K562 (cell line): ENCODE results near the gene HOXD12. TPM values are rescaled to one million over a fixed set of nuclear protein-coding genes. Genes with fewer than 3 reads are reported as not detected.

ENCODE experiments used
- ATAC-seq: fragments of 200-7000 bp; cut with Tn5 transposase; 3 replicates; pipeline ENCODE4 v1.9.1; 2020; ENCODE audit warnings: moderate library complexity
- BruUV-seq: library from RNA; stranded (reverse); fragments of 400-500 nt; replicated peaks from 2 replicates; lab custom pipeline; 2021; lab: Mats Ljungman, UMichigan
- CTCF ChIA-PET: fragments of 300-600 bp; formaldehyde crosslinking; extraction: SDS; loops from one replicate; lab custom pipeline; 2021; ENCODE audit warnings: low intra/inter-chr PET ratio; lab: Yijun Ruan, JAX
- POLR2A ChIA-PET: fragments of 300-600, 350-650 bp; sonication (Branson Sonifier 250); formaldehyde crosslinking; extraction: SDS; loops from one replicate; lab custom pipeline; 2021; ENCODE audit warnings: antibody characterized with exemption, inconsistent platforms; lab: Yijun Ruan, JAX
- DNase-seq, 4 experiments: peaks; one replicate each; pipeline versions ENCODE4 v3.0.0 to v3.0.0-alpha.2; 2011 to 2018; ENCODE audit warnings: low spot score in 3 of 4, mixed read lengths in 3 of 4; ENCODE audit errors: extremely low read depth in 1 of 4
- FAIRE-seq: peaks from 2 replicates; lab custom pipeline; 2011; peaks lifted over from hg19 to GRCh38; lab: Jason Lieb, UNC
- H2AFZ ChIP-seq: 2 replicates; pipeline ENCODE4 v1.6.0; 2011; ENCODE audit warnings: low read depth, low read length, control low read depth, inconsistent platforms
- H3K27ac ChIP-seq: fragments of 200-600 bp; 3 replicates; pipeline ENCODE4 v1.8.0; 2011; ENCODE audit warnings: low read depth, mild to moderate bottlenecking, control low read depth, inconsistent platforms, low read length, moderate library complexity, mixed read lengths; ENCODE audit errors: extremely low read depth
- H3K27me3 ChIP-seq, 2 experiments: fragments of 300-600 bp in 1 of 2; 2 replicates in 1 of 2; 3 replicates in 1 of 2; pipeline versions ENCODE4 v1.6.0 to v1.8.0; 2011; ENCODE audit warnings: inconsistent platforms in 2 of 2, low read length in 2 of 2, mild to moderate bottlenecking in 1 of 2, mixed read lengths in 1 of 2, moderate library complexity in 1 of 2; ENCODE audit not compliant: control insufficient read depth in 2 of 2, insufficient read depth in 2 of 2
- H3K36me3 ChIP-seq: fragments of 300-600 bp; 3 replicates; pipeline ENCODE4 v1.8.0; 2011; ENCODE audit warnings: mild to moderate bottlenecking, low read length, inconsistent platforms; ENCODE audit not compliant: control insufficient read depth, insufficient read depth
- H3K4me1 ChIP-seq, 2 experiments: fragments of 200-600 bp in 1 of 2; replicated peaks in 1 of 2; 2 replicates in 1 of 2; 3 replicates in 1 of 2; pipeline versions ENCODE4 v1.5.1 to v1.8.0; 2011; ENCODE audit warnings: inconsistent platforms in 2 of 2, low read length in 2 of 2, mild to moderate bottlenecking in 1 of 2, mixed read lengths in 1 of 2, moderate library complexity in 1 of 2; ENCODE audit not compliant: control insufficient read depth in 2 of 2, insufficient read depth in 2 of 2
- H3K4me2 ChIP-seq: 2 replicates; pipeline ENCODE4 v1.6.1; 2011; ENCODE audit warnings: low read length, control low read depth, inconsistent platforms, mixed read lengths; ENCODE audit not compliant: insufficient read depth
- H3K4me3 ChIP-seq: fragments of 200-600 bp; sonication (generic), shearing (Covaris generic); 2 replicates; pipeline ENCODE4 v1.5.1; 2016; ENCODE audit warnings: control low read depth, inconsistent platforms
- H3K79me2 ChIP-seq: fragments of 200-600 bp; 3 replicates; pipeline ENCODE4 v1.8.0; 2011; ENCODE audit warnings: low read length, inconsistent platforms; ENCODE audit not compliant: control insufficient read depth, insufficient read depth
- H3K9ac ChIP-seq, 2 experiments: 2 replicates each; pipeline versions ENCODE4 v1.6.0 to v1.6.1; 2011; ENCODE audit warnings: low read depth in 2 of 2, low read length in 2 of 2, control low read depth in 1 of 2, inconsistent platforms in 1 of 2, mild to moderate bottlenecking in 1 of 2, mixed read lengths in 1 of 2; ENCODE audit not compliant: insufficient read depth in 1 of 2
- H3K9me1 ChIP-seq: one replicate; pipeline ENCODE4 v1.6.0; 2011; ENCODE audit warnings: inconsistent platforms, mild to moderate bottlenecking, low read length, moderate library complexity; ENCODE audit not compliant: control insufficient read depth, insufficient read depth
- H3K9me3 ChIP-seq: replicated peaks from 2 replicates; pipeline ENCODE4 v1.5.1; 2011; ENCODE audit warnings: low read depth, low read length, inconsistent platforms; ENCODE audit not compliant: control insufficient read depth, insufficient read depth
- H4K20me1 ChIP-seq: replicated peaks from 2 replicates; pipeline ENCODE4 v1.6.1; 2011; ENCODE audit warnings: low read length, inconsistent platforms, mixed read lengths; ENCODE audit not compliant: control insufficient read depth, insufficient read depth
- CBX8 ChIP-seq: fragments of 200-600 bp; sonication (generic); IDR thresholded peaks from 2 replicates; pipeline ENCODE4 v1.6.1; 2012; ENCODE audit warnings: borderline replicate concordance, mixed run types, low read depth, mild to moderate bottlenecking, moderate library complexity, mixed read lengths, low read length, control low read depth, inconsistent platforms; ENCODE audit not compliant: poor library complexity, severe bottlenecking; ENCODE audit errors: extremely low read depth
- CCNT2 ChIP-seq: IDR thresholded peaks from 2 replicates; pipeline ENCODE4 v1.6.1; 2011; ENCODE audit warnings: borderline replicate concordance, low read depth, mild to moderate bottlenecking, moderate library complexity, mixed read lengths, low read length; ENCODE audit not compliant: insufficient read length; ENCODE audit errors: extremely low read depth
- EZH2 ChIP-seq: IDR thresholded peaks from 2 replicates; pipeline ENCODE4 v1.6.1; 2012; ENCODE audit warnings: low read depth, mild to moderate bottlenecking, inconsistent platforms, low read length, borderline replicate concordance
- JUND ChIP-seq, 2 experiments: IDR thresholded peaks; 2 replicates in 1 of 2; 3 replicates in 1 of 2; pipeline ENCODE4 v1.6.1; 2011; ENCODE audit warnings: borderline replicate concordance in 2 of 2, low read depth in 2 of 2, low read length in 2 of 2, improper control_type of control experiment in 1 of 2, missing biosample characterization in 1 of 2, missing genetic modification characterization in 1 of 2, missing genetic modification reagents in 1 of 2
- KDM5B ChIP-seq: fragments of 200-600 bp; sonication (generic); IDR thresholded peaks from 2 replicates; pipeline ENCODE4 v1.6.1; 2012; ENCODE audit warnings: low read depth, mild to moderate bottlenecking, moderate library complexity, low read length, control low read depth, inconsistent platforms; ENCODE audit not compliant: insufficient replicate concordance
- MNT ChIP-seq, 2 experiments: fragments of 450-650 bp; conservative IDR thresholded peaks; 2 replicates each; pipeline ENCODE4 v1.6.1; 2017; ENCODE audit warnings: mild to moderate bottlenecking in 2 of 2, moderate library complexity in 2 of 2
- NRF1 ChIP-seq, 2 experiments: fragments of 450-650 bp; IDR thresholded peaks in 1 of 2; conservative IDR thresholded peaks in 1 of 2; 2 replicates each; pipeline ENCODE4 v1.6.1; 2014; ENCODE audit warnings: mild to moderate bottlenecking in 2 of 2
- PTBP1 ChIP-seq: fragments of 200-400 bp; formaldehyde crosslinking; IDR thresholded peaks from 2 replicates; pipeline ENCODE4 v1.6.1; 2017; ENCODE audit warnings: low read depth, low read length
- RB1 ChIP-seq: fragments of 450-650 bp; IDR thresholded peaks from 2 replicates; pipeline ENCODE4 v1.6.1; 2017; ENCODE audit warnings: low read depth, mild to moderate bottlenecking
- RUNX1 ChIP-seq: sonication (generic); IDR thresholded peaks from 2 replicates; pipeline ENCODE4 v1.6.1; 2016; ENCODE audit warnings: antibody characterized with exemption, low read depth
- VEZF1 ChIP-seq: fragments of 200-800 bp; sonication (Bioruptor generic); IDR thresholded peaks from 2 replicates; pipeline ENCODE4 v1.6.1; 2017; ENCODE audit warnings: missing genetic modification characterization, missing compliant biosample characterization
- ZBTB8A ChIP-seq: fragments of 450-650 bp; IDR thresholded peaks from 2 replicates; pipeline ENCODE4 v1.6.1; 2018; ENCODE audit warnings: mild to moderate bottlenecking, moderate library complexity; ENCODE audit not compliant: partially characterized antibody
- ZNF124 ChIP-seq: sonication (generic); formaldehyde crosslinking; IDR thresholded peaks from 2 replicates; pipeline ENCODE4 v1.8.1; 2022; ENCODE audit warnings: missing genetic modification reagents
- ZNF140 ChIP-seq: fragments of 250-450 bp; sonication (Bioruptor Pico); IDR thresholded peaks from 2 replicates; pipeline ENCODE4 v1.8.0; 2021; ENCODE audit warnings: moderate library complexity, mild to moderate bottlenecking, inconsistent platforms
- ZNF263 ChIP-seq: sonication (generic); formaldehyde crosslinking; IDR thresholded peaks from 2 replicates; pipeline ENCODE4 v1.8.0; 2022; ENCODE audit warnings: mild to moderate bottlenecking, missing genetic modification reagents, borderline replicate concordance
- WGBS: fragments of 100-300 bp; shearing (Covaris generic); methylation state at CpG from one replicate; pipeline ENCODE4 v1.1.6; 2016; ENCODE audit warnings: low coverage, mixed read lengths; ENCODE audit not compliant: insufficient coverage; ENCODE audit errors: missing lambda C conversion rate; 5-methylcytosine and 5-hydroxymethylcytosine counted together
- in situ Hi-C: fragments of 300-500 bp; cut with MboI; formaldehyde crosslinking; loops from 4 replicates; pipeline ENCODE4 v1.15.0; 2018; ENCODE audit warnings: inconsistent platforms, mixed read lengths
- intact Hi-C: fragments of 100-400 bp; cut with micrococcal nuclease; formaldehyde crosslinking; loops from 2 replicates; pipeline ENCODE4 v1.14.2; 2022
- polyA plus RNA-seq, 8 experiments: library from polyadenylated mRNA; depleted of rRNA in 4 of 8; stranded (reverse) in 5 of 8; unstranded in 3 of 8; fragments of >200 nt; fragmentation: Nextera tagmentation in 2 of 8; fragmentation: Illumina TruSeq in 1 of 8; extraction: Ambion mirVana in 2 of 8; extraction: Trizol in 1 of 8; gene quantifications; 2 replicates each; pipeline versions ENCODE4 v1.2.1 to v1.2.3, GENCODE V29; 2011 to 2014; ENCODE audit warnings: inconsistent platforms in 1 of 8, missing spikeins in 1 of 8
- total RNA-seq, 7 experiments: library from RNA; depleted of rRNA in 6 of 7; stranded (reverse); fragments of >200 nt in 6 of 7; fragmentation: Illumina TruSeq in 2 of 7; extraction: Trizol in 2 of 7; gene quantifications; 2 replicates each; pipeline versions ENCODE4 v1.2.1 to v1.2.3, GENCODE V29; 2011 to 2021; ENCODE audit warnings: low replicate concordance in 1 of 7
- TF ChIP-seq, protein P1 (sequence below): sonication (generic); formaldehyde crosslinking; IDR thresholded peaks from 2 replicates; pipeline ENCODE4 v1.8.0; 2022; ENCODE audit warnings: missing genetic modification reagents, mild to moderate bottlenecking, moderate library complexity, borderline replicate concordance

Gene HOXD12
- total and polyA plus RNA-seq, 9 of the 15 experiments (the other 6 are each of a cell fraction or from before 2014, with no cell fraction given), result not detected

GRCh38 chr2:176114120-176114929 lies 14.7 kb downstream of the HOXD12 start:
- peaks cover 64 to 74% of the 10 kb centered on the region in 2 experiments for H3K27me3 ChIP-seq
- in situ Hi-C loops, result no loop called here
- ATAC-seq, result no peak
- TF ChIP-seq ZBTB8A (no peak), VEZF1 (CRISPR knock-in tag) (no peak), PTBP1 (no peak), CCNT2 (no peak), ZNF124 (CRISPR knock-in tag) (no peak), MNT (conservative IDR thresholded peaks at IDR 0.05) (no peak), RUNX1 (no peak), ZNF263 (CRISPR knock-in tag) (no peak), CBX8 (no peak), JUND (IDR thresholded peaks at IDR 0.05; ENCODE audit: borderline replicate concordance, low read depth, low read length) (no peak), JUND (tag; IDR thresholded peaks at IDR 0.05; ENCODE audit: borderline replicate concordance, low read depth, low read length) (no peak), ZNF140 (CRISPR knock-in tag) (no peak), EZH2 (no peak; the same call in 1 of the 2 replicates), NRF1 (conservative IDR thresholded peaks at IDR 0.05 in 1 of 2, IDR thresholded peaks at IDR 0.05 in 1 of 2) (no peak), RB1 (no peak), KDM5B (no peak)
- TF ChIP-seq, protein P1, sequence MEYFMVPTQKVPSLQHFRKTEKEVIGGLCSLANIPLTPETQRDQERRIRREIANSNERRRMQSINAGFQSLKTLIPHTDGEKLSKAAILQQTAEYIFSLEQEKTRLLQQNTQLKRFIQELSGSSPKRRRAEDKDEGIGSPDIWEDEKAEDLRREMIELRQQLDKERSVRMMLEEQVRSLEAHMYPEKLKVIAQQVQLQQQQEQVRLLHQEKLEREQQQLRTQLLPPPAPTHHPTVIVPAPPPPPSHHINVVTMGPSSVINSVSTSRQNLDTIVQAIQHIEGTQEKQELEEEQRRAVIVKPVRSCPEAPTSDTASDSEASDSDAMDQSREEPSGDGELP (CRISPR knock-in tag), result no peak

More at GRCh38 chr2:176114120-176114929, 14.7 kb downstream of the HOXD12 start:
- Histone ChIP-seq H2AFZ (no peak overlapping the region), H3K79me2 (no peaks in the 10 kb centered on the region), H3K4me1 (peaks cover 0 to 19% of the 10 kb centered on the region in 2 experiments; a peak in 1 of 5 replicates), H3K9me3 (no peaks in the 10 kb centered on the region), H3K27ac (no peak overlapping the region), H3K4me2 (no peak overlapping the region), H4K20me1 (no peaks in the 10 kb centered on the region; the same call in 1 of the 2 replicates), H3K4me3 (no peak overlapping the region), H3K36me3 (no peaks in the 10 kb centered on the region), H3K9me1 (no peaks in the 10 kb centered on the region), H3K9ac (no peak overlapping the region)
- no TSS peak for BruUV-seq
- CTCF ChIA-PET, result no interaction called here
- POLR2A ChIA-PET, result interaction anchor here (0.5 kb wide), 1 partner anchor 11 kb away, joined by 3 read pairs; no protein-coding TSS in a partner anchor
- WGBS, result 2% methylated on average over 26 of the region's 26 CpGs
- intact Hi-C loops, result no loop called here
- no peak for DNase-seq
- no peak for FAIRE-seq
